ENCODE measurements around the gene ABL1.
"Not testable (repeated sequence)": the region's sequence is repeated elsewhere in the genome, so short reads cannot be mapped to it uniquely, and the experiment has no call there.

DNA sequence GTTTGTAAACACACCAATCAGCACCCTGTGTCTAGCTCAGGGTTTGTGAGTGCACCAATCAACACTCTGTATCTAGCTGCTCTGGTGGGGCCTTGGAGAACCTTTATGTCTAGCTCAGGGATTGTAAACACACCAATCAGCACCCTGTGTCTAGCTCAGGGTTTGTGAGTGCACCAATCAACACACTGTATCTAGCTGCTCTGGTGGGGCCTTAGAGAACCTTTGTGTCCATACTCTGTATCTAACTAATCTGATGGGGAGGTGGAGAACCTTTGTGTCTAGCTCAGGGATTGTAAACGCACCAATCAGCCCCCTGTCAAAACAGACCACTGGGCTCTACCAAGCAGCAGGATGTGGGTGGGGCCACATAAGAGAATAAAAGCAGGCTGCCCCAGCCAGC lies 75.6 kb downstream of the ABL1 start:
- TF ChIP-seq, protein P1, sequence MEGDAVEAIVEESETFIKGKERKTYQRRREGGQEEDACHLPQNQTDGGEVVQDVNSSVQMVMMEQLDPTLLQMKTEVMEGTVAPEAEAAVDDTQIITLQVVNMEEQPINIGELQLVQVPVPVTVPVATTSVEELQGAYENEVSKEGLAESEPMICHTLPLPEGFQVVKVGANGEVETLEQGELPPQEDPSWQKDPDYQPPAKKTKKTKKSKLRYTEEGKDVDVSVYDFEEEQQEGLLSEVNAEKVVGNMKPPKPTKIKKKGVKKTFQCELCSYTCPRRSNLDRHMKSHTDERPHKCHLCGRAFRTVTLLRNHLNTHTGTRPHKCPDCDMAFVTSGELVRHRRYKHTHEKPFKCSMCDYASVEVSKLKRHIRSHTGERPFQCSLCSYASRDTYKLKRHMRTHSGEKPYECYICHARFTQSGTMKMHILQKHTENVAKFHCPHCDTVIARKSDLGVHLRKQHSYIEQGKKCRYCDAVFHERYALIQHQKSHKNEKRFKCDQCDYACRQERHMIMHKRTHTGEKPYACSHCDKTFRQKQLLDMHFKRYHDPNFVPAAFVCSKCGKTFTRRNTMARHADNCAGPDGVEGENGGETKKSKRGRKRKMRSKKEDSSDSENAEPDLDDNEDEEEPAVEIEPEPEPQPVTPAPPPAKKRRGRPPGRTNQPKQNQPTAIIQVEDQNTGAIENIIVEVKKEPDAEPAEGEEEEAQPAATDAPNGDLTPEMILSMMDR (IDR thresholded peaks at IDR 0.05; ENCODE audit: insufficient read depth, low read length, poor library complexity, severe bottlenecking) = not testable (repeated sequence)
- not testable (repeated sequence) for TF ChIP-seq EZH2phosphoT487 (conservative IDR thresholded peaks at IDR 0.05; ENCODE audit: low read length)

Data from SU-DHL-6 (cell line).